Type B pancreatic cell (in vitro differentiated cells): Measurements from ENCODE around the gene TCEA2. TPM values are rescaled to one million over a fixed set of nuclear protein-coding genes. Genes with fewer than 3 reads are reported as not detected.

Source experiments
- DNase-seq: peaks from one replicate; pipeline ENCODE4 v3.0.0; 2021; ENCODE audit warnings: mixed read lengths; ENCODE audit not compliant: unreplicated experiment; ENCODE audit errors: extremely low spot score
- H3K27ac Mint-ChIP-seq: 2 replicates; pipeline ENCODE4 v1.8.0; 2021; ENCODE audit warnings: mild to moderate bottlenecking, mixed read lengths
- H3K27me3 Mint-ChIP-seq: 2 replicates; pipeline ENCODE4 v1.8.0; 2021; ENCODE audit warnings: mixed read lengths
- H3K36me3 Mint-ChIP-seq: 2 replicates; pipeline ENCODE4 v1.8.0; 2021; ENCODE audit warnings: mixed read lengths
- H3K4me1 Mint-ChIP-seq: one replicate; pipeline ENCODE4 v1.8.0; 2021; ENCODE audit warnings: mixed read lengths; ENCODE audit not compliant: unreplicated experiment
- H3K4me3 Mint-ChIP-seq: 2 replicates; pipeline ENCODE4 v1.8.0; 2021; ENCODE audit warnings: mild to moderate bottlenecking, mixed read lengths
- H3K9me3 Mint-ChIP-seq: 2 replicates; pipeline ENCODE4 v1.8.0; 2021; ENCODE audit warnings: mixed read lengths
- total RNA-seq: library from RNA; stranded (reverse); gene quantifications from 2 replicates; pipeline ENCODE4 v1.2.1, GENCODE V29; 2021; ENCODE audit warnings: low replicate concordance
- TF ChIP-seq, protein P1 (sequence below): fragments of 200-600 bp; sonication (generic); conservative IDR thresholded peaks from 2 replicates; pipeline ENCODE4 v1.5.0; 2021; ENCODE audit warnings: antibody characterized with exemption, mild to moderate bottlenecking

Gene TCEA2
- total RNA-seq, 1 donor from 2014 or later = 73.3 TPM

DNA sequence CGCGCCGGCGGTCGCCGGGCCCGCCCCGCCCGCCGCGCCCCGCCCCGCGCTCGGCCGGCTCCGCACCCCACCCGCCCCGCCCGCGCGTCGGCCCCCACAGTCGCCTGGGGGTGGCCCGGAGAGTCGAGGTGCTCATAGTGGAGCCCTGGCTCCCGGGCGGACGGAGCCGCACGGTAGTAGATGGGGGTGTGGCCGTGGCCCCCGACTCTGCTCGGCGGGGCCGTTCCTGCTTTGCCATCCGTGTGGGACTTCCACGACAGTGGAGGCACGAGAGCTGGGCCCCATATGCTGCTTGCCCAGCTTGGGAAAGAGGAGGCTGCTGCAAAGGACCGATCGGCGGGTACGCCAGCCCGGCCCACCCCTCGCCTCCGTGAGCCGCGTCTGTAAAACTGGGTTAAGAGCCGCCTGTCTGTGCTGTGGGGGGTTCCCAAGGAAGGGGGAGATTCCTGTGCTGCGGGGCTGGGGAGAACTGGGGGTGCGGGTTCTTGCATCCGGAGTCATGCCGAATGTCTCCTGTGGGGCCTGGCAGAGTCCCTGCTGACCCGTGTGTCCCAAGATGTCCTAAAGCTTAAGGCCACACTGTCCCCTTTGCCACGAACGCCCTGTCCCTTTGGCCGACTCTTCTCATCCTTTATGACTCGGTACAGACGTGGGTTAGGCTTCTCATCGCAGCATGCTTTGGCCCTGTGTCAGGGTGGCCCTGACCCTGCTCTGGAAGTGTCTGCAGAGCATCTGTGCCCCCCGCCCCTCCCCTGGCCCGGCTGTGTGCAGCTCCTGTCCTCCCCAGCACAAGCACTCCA is 17.2 kb downstream of the TCEA2 start, which contains the start of gene OPRL1:
OPRL1 (plus strand) TSS at position 70 of the 800 bp plus-strand sequence. CDS start 12,639 bp downstream, outside the sequence.
- H3K27ac Mint-ChIP-seq = no peak within 1 kb of the TSS
- H3K4me1 Mint-ChIP-seq = peaks cover 22% of the 10 kb centered on the region

DNA sequence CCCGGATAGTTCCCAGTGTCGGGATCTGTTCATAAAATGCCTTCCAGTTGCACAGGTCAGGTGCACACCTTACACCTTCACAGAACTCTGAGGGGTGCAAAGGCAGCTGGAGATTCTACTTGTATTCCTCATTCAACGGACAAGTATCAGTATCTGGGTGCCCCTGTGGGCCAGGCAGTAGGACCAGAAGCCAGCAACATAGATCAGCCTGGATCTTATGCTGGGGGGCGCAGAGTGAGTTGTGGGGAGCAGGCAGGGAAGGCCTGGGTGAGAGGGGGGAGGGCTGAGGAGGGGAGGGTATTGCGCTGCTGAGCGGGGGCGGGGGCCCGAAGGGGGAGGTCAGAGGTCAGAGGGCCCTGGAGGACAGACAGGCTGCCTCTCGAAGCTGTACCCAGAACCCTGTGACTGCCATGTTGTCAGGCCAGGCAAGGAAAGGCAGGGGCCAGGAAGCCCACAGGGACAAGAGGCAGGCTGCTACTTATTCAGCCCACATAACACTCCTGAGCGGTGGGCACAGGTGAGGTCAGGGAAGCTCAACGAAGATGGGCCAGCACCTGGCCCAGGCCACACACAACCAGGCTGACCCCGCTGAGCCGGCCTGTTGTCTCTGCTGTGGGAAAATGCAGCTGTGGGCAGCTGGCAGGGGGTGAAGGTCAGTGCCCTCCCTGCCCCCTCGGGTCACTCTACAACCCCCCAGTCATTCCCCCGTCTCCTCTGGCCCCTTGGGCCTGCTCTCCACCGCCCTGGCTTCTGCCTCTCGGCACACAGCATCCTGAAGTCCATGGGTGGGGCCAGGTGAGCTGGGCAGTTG is 18.0 kb downstream of the TCEA2 start:
- Mint-ChIP-seq H3K9me3 (no peaks in the 10 kb centered on the region), H3K27me3 (peaks cover 40% of the 10 kb centered on the region), H3K4me3 (peak overlapping the region; percentile 83), H3K27ac (no peak overlapping the region), H3K36me3 (no peaks in the 10 kb centered on the region), H3K4me1 (peaks cover 22% of the 10 kb centered on the region)
- TF ChIP-seq, protein P1, sequence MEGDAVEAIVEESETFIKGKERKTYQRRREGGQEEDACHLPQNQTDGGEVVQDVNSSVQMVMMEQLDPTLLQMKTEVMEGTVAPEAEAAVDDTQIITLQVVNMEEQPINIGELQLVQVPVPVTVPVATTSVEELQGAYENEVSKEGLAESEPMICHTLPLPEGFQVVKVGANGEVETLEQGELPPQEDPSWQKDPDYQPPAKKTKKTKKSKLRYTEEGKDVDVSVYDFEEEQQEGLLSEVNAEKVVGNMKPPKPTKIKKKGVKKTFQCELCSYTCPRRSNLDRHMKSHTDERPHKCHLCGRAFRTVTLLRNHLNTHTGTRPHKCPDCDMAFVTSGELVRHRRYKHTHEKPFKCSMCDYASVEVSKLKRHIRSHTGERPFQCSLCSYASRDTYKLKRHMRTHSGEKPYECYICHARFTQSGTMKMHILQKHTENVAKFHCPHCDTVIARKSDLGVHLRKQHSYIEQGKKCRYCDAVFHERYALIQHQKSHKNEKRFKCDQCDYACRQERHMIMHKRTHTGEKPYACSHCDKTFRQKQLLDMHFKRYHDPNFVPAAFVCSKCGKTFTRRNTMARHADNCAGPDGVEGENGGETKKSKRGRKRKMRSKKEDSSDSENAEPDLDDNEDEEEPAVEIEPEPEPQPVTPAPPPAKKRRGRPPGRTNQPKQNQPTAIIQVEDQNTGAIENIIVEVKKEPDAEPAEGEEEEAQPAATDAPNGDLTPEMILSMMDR = no peak
- DNase-seq = no peak

More for the DNA sequence above, 17.2 kb downstream of the TCEA2 start, which contains the start of gene OPRL1:
- H3K36me3 Mint-ChIP-seq = no peaks in the 10 kb centered on the region
- peaks cover 32% of the 10 kb centered on the region for H3K27me3 Mint-ChIP-seq
- TF ChIP-seq, protein P1 = no peak
- H3K9me3 Mint-ChIP-seq = no peaks in the 10 kb centered on the region
- no peak for DNase-seq
- H3K4me3 Mint-ChIP-seq = peak within 1 kb of the TSS; percentile 83

DNA sequence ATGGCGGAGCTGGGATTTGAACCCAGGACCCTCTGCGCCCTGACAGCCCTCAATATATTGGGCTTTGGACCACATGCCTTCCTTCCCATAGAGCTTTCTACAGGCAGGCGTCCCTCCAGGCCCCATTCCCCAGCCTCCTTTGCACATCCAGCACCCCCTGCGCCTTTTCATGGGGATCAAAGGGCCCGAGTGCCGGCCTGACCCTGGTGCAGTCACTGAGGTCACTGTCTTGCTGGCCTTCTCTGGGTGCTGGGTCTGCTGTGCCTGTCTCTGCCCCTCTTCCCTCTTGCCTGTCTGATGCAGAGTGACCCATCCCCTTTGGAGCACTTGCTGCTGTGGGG is 18.6 kb downstream of the TCEA2 start:
- peaks cover 45% of the 10 kb centered on the region for H3K27me3 Mint-ChIP-seq

DNA sequence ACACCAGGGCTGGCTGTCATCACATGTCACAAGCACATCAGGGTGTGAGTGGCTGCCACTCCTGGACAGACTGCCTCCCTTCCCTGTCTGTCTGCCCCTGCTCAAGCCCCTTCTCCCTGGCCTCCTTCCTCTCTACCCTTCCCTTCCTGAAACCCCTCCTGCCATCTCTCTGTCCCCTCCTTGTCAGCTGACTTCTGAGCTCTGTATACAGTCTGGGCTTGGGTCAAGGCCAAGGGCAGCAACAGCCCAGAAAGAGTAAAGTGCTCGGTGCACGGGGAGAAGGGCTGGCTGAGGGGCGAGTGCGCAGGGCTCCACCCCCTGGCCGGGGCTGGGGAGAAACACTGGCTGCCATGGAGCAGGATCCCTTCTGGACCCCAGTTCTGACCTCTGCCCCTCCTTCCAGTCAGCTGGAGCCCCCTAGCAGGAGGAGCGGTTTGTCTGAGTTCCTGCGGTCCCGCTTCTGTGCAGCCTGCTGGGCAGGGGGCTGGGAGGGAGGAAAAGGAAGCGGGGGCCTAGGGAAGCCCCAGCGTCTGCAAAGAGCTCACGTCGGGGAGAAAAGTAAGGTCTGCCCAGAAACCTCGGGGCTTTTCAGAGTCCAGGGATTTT is 19.2 kb downstream of the TCEA2 start:
- no peak overlapping the region for H3K27ac Mint-ChIP-seq
- DNase-seq = no peak
- no peaks in the 10 kb centered on the region for H3K9me3 Mint-ChIP-seq
- H3K27me3 Mint-ChIP-seq = peaks cover 48% of the 10 kb centered on the region
- peak overlapping the region; percentile 67 for H3K4me3 Mint-ChIP-seq
- H3K36me3 Mint-ChIP-seq = no peaks in the 10 kb centered on the region
- peaks cover 22% of the 10 kb centered on the region for H3K4me1 Mint-ChIP-seq
- TF ChIP-seq, protein P1 = no peak

More for the DNA sequence above, 18.6 kb downstream of the TCEA2 start:
- peak overlapping the region; percentile 58 for H3K4me3 Mint-ChIP-seq
- TF ChIP-seq, protein P1 = no peak
- peaks cover 22% of the 10 kb centered on the region for H3K4me1 Mint-ChIP-seq
- H3K27ac Mint-ChIP-seq = no peak overlapping the region
- DNase-seq = no peak
- H3K36me3 Mint-ChIP-seq = no peaks in the 10 kb centered on the region
- H3K9me3 Mint-ChIP-seq = no peaks in the 10 kb centered on the region

DNA sequence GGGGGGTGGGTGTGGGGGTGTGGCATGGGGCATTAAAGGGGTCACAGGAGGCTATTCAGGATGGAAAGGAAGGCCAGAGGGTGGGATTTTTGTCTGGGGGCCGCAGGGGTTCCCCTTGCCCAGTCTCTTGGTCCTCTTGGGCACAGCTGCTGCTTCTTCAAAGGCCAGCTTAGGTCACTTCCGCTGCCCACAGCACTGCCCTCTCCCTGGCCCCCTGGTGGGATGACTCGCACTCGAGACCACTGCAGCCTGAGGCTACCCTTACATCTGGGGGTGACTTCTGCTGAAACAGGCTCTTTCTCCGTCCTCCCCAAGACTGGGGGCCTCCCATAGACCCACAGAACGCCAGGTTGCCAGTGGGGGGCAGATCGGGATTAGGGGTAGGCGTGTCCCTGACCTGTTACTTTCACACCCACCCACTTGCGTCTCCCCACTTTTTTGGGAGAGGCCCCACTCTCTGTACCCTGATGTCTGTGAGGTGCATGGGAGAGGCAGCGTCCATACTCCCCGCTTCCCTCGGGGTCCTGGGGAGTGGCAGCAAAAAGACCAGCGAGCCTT is 19.9 kb downstream of the TCEA2 start:
- Mint-ChIP-seq H3K27ac (no peak overlapping the region), H3K27me3 (peaks cover 52% of the 10 kb centered on the region), H3K36me3 (no peaks in the 10 kb centered on the region), H3K4me1 (peaks cover 22% of the 10 kb centered on the region), H3K4me3 (peak overlapping the region; percentile 76), H3K9me3 (no peaks in the 10 kb centered on the region)
- DNase-seq = no peak
- TF ChIP-seq, protein P1 = no peak
